ENCODE results near the gene OLFML1.
"Not testable (repeated sequence)": the region's sequence is repeated elsewhere in the genome, so short reads cannot be mapped to it uniquely, and the experiment has no call there.

OLFML1 gene

DNA sequence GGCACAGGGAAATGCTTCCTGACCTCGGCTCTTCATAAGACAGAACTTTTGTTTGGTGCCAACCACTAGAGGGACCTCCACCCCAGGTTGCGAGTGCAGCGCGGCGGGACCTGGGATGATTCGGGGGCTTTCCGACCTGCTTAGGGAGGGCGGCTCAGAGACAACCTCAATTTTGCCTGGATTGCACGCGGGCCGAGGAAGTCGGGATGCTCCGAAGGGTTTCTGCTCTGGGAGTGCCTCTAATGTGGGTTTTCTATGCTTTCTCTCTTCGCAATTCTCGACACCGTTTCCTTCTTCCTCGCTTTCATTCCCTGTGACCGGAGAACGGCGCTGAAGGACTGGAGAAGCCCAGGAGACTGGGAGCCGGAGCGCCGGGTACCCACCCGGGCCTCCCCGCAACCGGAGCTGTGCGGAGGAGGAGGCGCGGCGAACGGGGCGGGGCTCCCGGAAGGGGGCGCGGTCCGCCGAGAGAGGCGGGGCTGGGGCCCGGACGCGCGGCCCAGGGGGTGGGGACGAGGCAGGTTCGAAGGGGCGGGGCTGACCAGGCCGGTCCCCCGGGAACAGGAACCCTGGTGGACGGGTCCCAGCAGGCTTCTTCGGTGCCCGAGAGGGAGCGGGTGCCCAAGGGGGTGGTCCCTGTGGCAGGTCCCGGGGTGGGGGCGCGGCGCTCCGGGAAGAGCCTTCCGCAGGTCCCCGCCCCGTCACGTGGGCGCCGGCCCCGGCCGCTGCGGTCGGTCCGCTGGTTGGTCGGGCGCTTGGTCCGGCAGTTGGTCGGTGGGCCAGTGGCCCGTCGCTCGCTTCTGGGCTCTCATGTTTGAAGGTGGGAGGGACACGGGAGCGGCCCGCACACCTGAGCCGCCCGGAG, 28.2 kb downstream of the OLFML1 start, which contains the start of gene PPFIBP2:
PPFIBP2 (plus strand) TSS at position 766 of the 865 bp plus-strand sequence. CDS start 35,477 bp downstream, outside the sequence.
- no peak for DNase-seq

DNA sequence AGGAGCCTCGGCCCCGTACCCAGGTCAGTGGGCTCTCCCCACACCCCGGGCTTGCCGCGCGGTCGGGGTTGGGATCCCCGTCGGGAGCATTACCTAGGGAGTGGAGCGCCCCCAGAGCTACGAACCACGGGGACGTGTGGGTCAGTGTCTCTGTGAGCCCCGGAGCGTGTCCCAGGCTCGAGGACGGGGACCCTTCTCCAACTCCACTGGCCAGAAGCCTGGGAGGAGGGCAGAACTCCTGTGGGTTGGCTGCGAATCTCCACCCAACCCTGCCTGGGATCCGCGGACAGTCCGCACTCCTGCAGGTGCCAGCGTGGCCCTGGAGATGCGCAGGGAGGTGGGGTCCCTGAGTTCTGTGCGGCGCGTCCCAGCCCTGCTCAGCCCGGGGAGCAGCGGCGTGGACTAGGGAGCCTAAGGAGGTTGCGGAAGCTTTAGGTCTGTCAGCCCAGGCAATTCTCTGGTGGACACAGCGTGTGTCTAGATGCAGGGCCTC, 28.8 kb downstream of the OLFML1 start:
- no peak for DNase-seq

- DNase-seq, result no peak
Observed at GRCh38 chr11:7515447-7515886, 30.2 kb downstream of the OLFML1 start.

DNA sequence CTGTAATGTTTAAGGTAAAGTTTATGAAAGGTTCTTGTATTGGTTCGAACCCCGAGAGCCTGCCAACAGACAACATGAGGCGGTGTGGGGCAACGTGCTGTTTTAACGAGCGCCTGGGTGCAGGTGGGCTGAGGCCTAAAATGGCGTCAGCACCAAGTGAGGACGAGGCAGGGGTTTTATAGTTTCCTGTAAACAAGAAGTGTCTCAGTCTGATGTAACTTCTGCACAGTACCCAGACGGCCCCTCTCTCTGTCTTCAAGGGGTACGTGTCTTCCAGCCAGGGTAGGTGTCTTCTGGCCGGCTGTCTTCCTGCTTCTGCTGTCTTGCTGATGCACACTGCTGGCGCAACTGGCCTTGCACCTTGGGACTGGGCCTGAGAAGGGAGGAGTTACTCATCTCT, 31.2 kb downstream of the OLFML1 start:
- DNase-seq, result no peak

DNA sequence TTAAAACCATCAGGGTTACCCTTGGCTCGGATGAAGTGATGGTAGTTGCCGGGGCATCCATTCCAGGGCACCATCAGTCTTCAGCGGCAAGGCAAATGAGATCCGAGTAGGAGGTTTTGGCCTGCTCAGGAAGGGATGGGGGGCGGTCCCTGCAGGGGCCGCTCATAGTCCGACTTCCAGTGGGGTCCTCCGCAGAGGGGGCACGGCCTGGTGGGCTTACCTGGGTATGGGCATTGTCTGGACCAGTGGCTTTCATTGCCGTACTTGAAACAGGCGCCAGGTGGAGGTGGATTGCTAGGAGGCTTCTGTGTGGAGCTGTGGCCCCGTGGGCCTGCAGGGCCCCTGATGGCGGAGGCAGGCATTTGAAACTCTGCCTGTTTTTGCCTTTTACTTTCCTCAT, 32.4 kb downstream of the OLFML1 start:
- not testable (repeated sequence) for DNase-seq

DNA sequence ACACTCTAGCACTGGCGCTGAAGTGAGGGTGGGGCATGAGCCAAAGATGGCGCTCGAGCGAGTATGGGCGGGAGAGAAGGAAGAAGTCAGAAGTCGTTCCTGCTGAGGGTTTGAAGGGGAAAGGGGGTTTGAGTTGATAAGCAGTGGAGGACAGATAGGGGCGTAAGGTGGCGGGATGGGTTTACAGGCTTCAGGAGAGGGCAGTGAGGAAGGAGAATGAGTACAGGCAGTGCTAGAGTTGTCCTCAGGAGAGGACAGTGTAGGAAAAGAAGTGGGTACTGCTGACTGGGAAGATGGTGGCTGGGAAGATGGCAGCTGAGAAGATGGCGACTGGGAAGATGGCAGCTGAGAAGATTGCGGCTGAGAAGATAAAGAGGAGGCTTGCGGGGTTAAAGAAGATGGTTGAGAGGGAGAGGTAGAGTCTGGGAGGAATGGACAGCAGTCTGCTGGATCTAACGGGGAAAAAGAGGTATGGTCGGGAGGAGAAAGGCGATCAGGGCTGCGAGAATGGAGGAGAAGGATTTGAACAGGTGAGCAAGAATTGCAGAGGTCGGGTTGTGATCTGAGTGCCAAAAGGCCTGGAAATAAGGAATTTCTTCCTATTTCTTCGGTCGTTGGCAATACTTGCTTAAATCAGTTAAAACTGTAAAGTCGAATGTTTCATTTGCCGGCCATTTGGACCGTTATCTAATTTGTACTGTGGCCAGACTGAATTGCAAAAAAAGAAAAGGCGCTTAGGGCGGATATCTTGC, 33.7 kb downstream of the OLFML1 start:
- DNase-seq, result no peak

DNA sequence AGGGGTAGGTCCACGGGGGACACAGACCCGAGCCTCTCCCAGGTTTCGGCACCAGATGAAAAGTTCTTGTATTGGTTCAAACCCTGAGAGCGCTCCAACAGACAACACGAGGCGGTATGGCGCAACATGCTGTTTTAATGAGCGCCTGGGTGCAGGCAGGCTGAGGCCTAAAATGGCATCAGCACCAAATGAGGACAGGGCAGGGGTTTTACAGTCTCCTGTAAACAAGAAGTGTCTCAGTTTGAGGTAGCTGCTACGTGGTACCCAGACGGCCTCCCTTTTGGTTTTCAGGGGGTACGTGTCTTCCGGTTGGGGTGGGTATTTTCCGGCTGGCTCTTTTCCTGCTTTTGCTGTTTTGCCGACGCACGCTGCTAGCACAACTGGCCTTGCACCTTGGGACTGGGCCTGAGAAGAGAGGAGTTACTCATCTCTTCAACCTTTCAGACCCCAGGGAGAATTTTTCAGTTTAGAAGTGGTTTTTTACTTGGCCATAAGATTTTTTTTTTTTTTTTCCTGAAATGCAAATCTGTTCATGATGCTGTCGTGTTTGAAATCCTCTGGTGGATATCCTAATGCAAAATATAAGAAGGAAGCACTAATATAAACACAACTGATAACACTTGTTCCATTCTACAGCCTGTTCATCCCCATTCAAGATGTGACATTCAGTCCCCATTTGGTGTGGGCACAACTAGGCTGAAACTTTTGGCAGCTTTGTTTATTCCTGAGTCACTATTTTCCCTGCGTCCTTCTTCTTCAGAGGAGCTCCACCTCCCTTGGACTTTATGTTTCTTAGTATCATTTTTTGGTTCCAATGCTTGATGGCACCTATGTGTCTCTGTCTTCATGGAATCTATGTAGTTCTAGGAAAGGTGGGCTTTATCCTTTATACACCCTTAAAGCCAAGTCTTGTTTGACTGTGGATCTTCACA, 35.0 kb downstream of the OLFML1 start:
- DNase-seq, result no peak

DNA sequence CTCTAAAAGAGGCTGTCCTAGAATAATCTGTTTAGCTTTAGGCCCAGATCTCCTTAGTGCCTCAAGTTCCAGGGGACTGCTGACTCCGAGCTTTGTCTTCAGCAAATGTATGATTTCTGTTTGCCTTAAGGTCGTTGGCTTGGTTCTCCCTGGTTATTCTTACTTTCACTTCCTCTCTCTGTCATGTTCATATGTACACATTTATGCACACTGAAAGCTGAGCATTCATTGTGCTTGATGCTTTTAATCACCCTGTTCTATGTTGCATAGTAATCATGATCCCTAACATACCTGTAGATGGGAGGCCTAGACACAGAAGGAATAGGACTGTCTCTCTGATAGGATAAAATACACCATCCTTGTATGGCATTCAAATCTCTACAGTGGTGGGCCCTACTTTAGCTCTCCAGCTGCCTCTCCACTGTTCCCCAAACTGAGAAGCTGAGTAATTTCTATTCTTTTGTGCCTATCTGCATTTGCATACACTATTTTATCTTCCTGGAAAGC, 35.7 kb downstream of the OLFML1 start:
- no peak for DNase-seq

DNA sequence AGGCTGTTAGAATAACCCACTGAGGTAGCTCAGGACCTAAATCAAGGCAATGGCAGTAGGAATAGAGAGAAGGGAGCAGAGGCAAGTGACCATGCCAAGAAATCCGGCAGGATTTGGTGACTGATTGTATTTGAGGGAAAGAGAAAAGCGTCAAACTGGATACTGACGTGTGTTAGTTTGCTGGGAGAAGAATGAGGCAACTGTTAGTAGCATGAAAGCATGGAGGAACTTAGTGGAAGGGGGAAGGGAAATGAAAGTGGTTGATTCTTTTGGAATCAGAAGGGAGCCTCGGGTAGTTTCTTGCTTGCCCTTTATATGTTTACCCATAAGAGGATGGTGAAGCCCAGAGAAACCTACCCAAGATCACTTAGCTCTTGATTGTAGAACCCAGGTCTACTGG, 36.8 kb downstream of the OLFML1 start:
- no peak for DNase-seq

- no peak for DNase-seq
Observed at GRCh38 chr11:7522546-7522945, 37.2 kb downstream of the OLFML1 start.

- no peak for DNase-seq
Observed at GRCh38 chr11:7523416-7524210, 38.3 kb downstream of the OLFML1 start.

GRCh38 chr11:7524462-7525235, 39.3 kb downstream of the OLFML1 start:
- DNase-seq, result no peak

DNA sequence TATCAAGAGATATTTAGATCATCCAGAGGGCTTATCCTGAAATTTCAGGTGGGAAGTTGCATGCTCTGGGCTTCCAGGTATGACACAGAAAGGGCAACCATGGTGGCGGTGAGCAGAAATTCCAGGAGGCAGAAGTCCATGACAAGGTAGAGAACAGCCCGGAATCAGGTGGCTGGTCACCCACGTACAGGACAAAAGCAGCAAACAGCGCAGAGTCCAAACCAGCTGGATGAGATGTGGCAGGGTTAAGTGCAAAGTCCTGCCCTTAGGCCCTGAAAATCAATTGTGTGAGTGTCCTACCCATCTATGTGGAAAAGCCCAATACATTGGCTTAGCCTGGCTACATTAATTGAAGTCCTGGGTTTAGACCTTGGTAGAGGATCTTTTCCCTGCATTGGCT, 40.1 kb downstream of the OLFML1 start:
- DNase-seq, result no peak

DNA sequence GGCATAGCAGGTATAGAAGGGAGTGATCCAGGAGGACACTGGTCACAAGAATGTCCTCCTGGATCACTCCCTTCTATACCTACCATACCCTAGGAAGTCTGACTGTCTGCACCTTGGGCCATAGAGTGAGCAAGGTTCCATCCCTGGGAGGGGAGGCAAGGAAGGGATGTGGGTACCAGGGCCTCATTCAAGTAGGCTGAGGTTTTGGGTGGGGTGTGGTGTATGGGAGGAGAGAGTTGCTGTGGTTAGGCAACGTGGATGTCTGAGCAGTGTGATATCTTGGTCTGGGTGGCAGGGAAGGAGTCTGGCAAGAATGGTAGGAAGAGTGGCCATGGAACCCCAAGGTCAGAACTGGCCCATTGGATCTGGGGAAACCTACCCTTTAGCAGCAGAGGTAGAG, 41.7 kb downstream of the OLFML1 start:
- DNase-seq, result no peak

DNA sequence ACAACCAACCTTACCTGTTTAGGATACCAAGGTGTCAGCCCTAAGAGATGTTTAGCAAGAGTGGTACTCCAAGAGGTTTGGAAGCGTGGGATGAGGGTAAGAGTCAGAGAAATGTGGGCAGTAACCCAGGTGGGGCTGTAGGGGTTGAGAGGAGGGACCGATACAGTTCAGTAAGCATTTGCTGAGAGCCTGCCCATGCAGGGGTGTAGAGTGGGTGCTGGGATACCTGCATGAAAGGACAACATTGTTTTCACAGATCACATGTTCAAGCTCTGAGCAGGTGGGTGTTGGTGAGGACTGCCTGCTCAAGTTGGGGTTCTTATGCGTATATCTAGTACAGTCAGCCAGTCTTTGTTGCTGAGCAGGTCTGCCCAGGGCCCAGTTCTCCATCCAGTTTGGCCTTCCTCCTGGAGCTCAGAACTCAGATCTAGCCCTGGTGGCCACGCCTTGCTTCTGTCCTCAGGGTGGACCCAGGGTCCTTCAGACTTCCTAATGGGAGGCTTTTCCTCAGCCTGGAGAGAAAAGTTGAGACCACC, 43.3 kb downstream of the OLFML1 start:
- no peak for DNase-seq

DNA sequence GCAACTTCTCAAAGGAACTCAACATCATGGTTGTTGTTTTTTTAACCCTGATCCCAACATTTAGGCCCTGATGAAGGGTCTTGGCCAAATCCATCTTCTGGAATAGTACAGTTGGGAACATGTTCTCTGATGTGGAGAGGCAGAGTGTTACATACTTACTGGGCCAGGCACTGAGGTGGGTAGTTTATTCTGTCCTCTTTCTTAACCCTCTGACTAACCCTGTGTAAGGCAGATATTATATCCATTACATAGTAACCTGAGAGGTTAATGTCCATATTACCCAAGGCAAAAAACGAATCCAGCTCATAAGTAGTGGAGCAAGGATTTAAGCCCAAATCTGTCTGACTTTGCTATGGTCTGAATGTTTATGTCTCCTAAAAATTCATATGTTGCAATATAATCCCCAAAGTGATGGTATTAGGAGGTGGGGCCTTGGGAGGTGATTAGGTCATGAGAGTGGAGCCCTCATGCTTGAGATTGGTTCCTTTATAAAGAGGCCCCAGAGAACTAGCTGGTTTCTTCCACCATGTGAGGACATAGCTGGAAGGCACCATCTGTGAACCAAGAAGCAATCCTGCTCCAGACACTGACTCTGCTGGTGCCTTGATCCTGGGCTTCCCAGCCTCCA, 44.8 kb downstream of the OLFML1 start:
- DNase-seq, result no peak

GRCh38 chr11:7531011-7531410, 45.7 kb downstream of the OLFML1 start:
- DNase-seq, result no peak

GRCh38 chr11:7532405-7533145, 47.3 kb downstream of the OLFML1 start:
- DNase-seq, result no peak
